GM12878 (cell line): ENCODE results near the gene TMEM59. TPM values are rescaled to one million over a fixed set of nuclear protein-coding genes. Genes with fewer than 3 reads are reported as not detected.

ENCODE experiments used
- ATAC-seq: fragments of 200-7000 bp; cut with Tn5 transposase; 3 replicates; pipeline ENCODE4 v1.9.1; 2020; ENCODE audit warnings: mild to moderate bottlenecking, moderate library complexity
- BruUV-seq: library from RNA; stranded (reverse); fragments of 400-500 nt; replicated peaks from 2 replicates; lab custom pipeline; 2021; lab: Mats Ljungman, UMichigan
- CTCF ChIA-PET: fragments of 300-600 bp; sonication (Branson Sonifier 250); formaldehyde crosslinking; extraction: SDS; loops from one replicate; lab custom pipeline; 2021; ENCODE audit warnings: inconsistent platforms; lab: Yijun Ruan, JAX
- POLR2A ChIA-PET: fragments of 350-600 bp; formaldehyde crosslinking; extraction: SDS; loops from one replicate; lab custom pipeline; 2021; ENCODE audit warnings: inconsistent platforms; lab: Charles Lee
- RAD21 ChIA-PET: fragments of 300-600 bp; sonication (Branson Sonifier 250); formaldehyde crosslinking; loops from one replicate; lab custom pipeline; 2023; ENCODE audit warnings: antibody characterized with exemption; ENCODE audit not compliant: unreplicated experiment; lab: Charles Lee
- SMC1A ChIA-PET: fragments of 300-600 bp; sonication (Branson Sonifier 250); formaldehyde crosslinking; loops from one replicate; lab custom pipeline; 2023; ENCODE audit not compliant: unreplicated experiment, uncharacterized antibody; lab: Charles Lee
- DNase-seq: peaks from one replicate; pipeline ENCODE4 v3.0.0-alpha.2; 2011; ENCODE audit warnings: low read depth, low spot score
- FAIRE-seq: peaks from 3 replicates; lab custom pipeline; 2011; peaks lifted over from hg19 to GRCh38; lab: Jason Lieb, UNC
- H2AFZ ChIP-seq: 2 replicates; pipeline ENCODE4 v1.6.0; 2011; ENCODE audit warnings: low read depth, low read length, control low read depth; ENCODE audit not compliant: control insufficient read depth
- H3K27ac ChIP-seq: 2 replicates; pipeline ENCODE4 v1.5.1; 2011; ENCODE audit warnings: control low read depth; ENCODE audit not compliant: control insufficient read depth, insufficient read depth
- H3K27me3 ChIP-seq, 2 experiments: replicated peaks in 1 of 2; 2 replicates each; pipeline versions ENCODE4 v1.6.0 to v1.6.1; 2011; ENCODE audit warnings: low read length in 1 of 2; ENCODE audit not compliant: control insufficient read depth in 2 of 2, insufficient read depth in 2 of 2
- H3K36me3 ChIP-seq, 2 experiments: 2 replicates each; pipeline ENCODE4 v1.5.1; 2011; ENCODE audit warnings: low read length in 1 of 2; ENCODE audit not compliant: control insufficient read depth in 2 of 2, insufficient read depth in 2 of 2
- H3K4me1 ChIP-seq: 2 replicates; pipeline ENCODE4 v1.6.1; 2011; ENCODE audit warnings: mild to moderate bottlenecking, low read length, moderate library complexity, mixed read lengths; ENCODE audit not compliant: control insufficient read depth, insufficient read depth
- H3K4me2 ChIP-seq: 2 replicates; pipeline ENCODE4 v1.6.0; 2011; ENCODE audit warnings: control low read depth; ENCODE audit not compliant: control insufficient read depth, insufficient read depth
- H3K4me3 ChIP-seq: fragments of 200-600 bp; sonication (generic); 2 replicates; pipeline ENCODE4 v1.5.1; 2016
- H3K79me2 ChIP-seq: 2 replicates; pipeline ENCODE4 v1.6.0; 2011; ENCODE audit warnings: low read length; ENCODE audit not compliant: control insufficient read depth, insufficient read depth
- H3K9ac ChIP-seq: 2 replicates; pipeline ENCODE4 v1.8.0; 2011; ENCODE audit warnings: low read length, control low read depth, mixed read lengths; ENCODE audit not compliant: control insufficient read depth, insufficient read depth
- H3K9me3 ChIP-seq: replicated peaks from 3 replicates; pipeline ENCODE4 v1.5.1; 2011; ENCODE audit warnings: mild to moderate bottlenecking, low read length; ENCODE audit not compliant: control insufficient read depth, insufficient read depth
- H4K20me1 ChIP-seq: 2 replicates; pipeline ENCODE4 v1.6.0; 2011; ENCODE audit not compliant: control insufficient read depth, insufficient read depth
- EZH2 ChIP-seq: IDR thresholded peaks from 2 replicates; pipeline ENCODE4 v1.6.1; 2012; ENCODE audit warnings: low read depth, mild to moderate bottlenecking, control low read depth, inconsistent platforms, low read length, borderline replicate concordance; ENCODE audit not compliant: control insufficient read depth
- HCFC1 ChIP-seq: fragments of 150-350 bp; IDR thresholded peaks from 2 replicates; pipeline ENCODE4 v1.6.1; 2014; ENCODE audit warnings: low read length
- HDGF ChIP-seq: fragments of 450-650 bp; IDR thresholded peaks from 2 replicates; pipeline ENCODE4 v1.6.1; 2016; ENCODE audit warnings: antibody characterized with exemption
- IKZF1 ChIP-seq: fragments of 450-650 bp; conservative IDR thresholded peaks from 2 replicates; pipeline ENCODE4 v1.6.1; 2017; ENCODE audit warnings: antibody characterized with exemption, mild to moderate bottlenecking
- MTA2 ChIP-seq: fragments of 450-650 bp; IDR thresholded peaks from 2 replicates; pipeline ENCODE4 v1.6.1; 2016; ENCODE audit warnings: low read depth, mild to moderate bottlenecking, moderate library complexity
- NR2F1 ChIP-seq: fragments of 450-650 bp; conservative IDR thresholded peaks from 2 replicates; pipeline ENCODE4 v1.6.1; 2017; ENCODE audit warnings: mild to moderate bottlenecking
- TCF12 ChIP-seq: IDR thresholded peaks from 2 replicates; pipeline ENCODE4 v1.6.1; 2011; ENCODE audit warnings: low read depth, mild to moderate bottlenecking, low read length
- WGBS: methylation state at CpG from one replicate; pipeline ENCODE4 v1.1.6; 2016; ENCODE audit warnings: low lambda C conversion rate; ENCODE audit not compliant: insufficient replicate concordance, insufficient coverage; ENCODE audit errors: missing lambda C conversion rate; 5-methylcytosine and 5-hydroxymethylcytosine counted together
- in situ Hi-C: fragments of 300-500 bp; cut with MboI; formaldehyde crosslinking; loops from 9 replicates; pipeline ENCODE4 v1.14.3; 2018; ENCODE audit warnings: mixed read lengths
- intact Hi-C: fragments of 100-400 bp; cut with micrococcal nuclease; formaldehyde crosslinking; loops from one replicate; pipeline ENCODE4 v1.14.2; 2022; ENCODE audit not compliant: unreplicated experiment
- polyA plus RNA-seq, 11 experiments: library from polyadenylated mRNA; depleted of rRNA in 4 of 11; unstranded in 6 of 11; stranded (reverse) in 5 of 11; fragments of >200 nt; fragmentation: Nextera tagmentation in 4 of 11; fragmentation: Illumina TruSeq in 1 of 11; extraction: Ambion mirVana in 4 of 11; extraction: Trizol in 1 of 11; gene quantifications; 1 replicate in 1 of 11; 2 replicates in 10 of 11; pipeline versions ENCODE4 v1.2.1 to v1.2.3, GENCODE V29; 2011 to 2016; ENCODE audit warnings: inconsistent platforms in 2 of 11, missing spikeins in 2 of 11, low read depth in 1 of 11
- total RNA-seq, 4 experiments: library from RNA; depleted of rRNA in 3 of 4; stranded (reverse); fragments of >200 nt in 3 of 4; fragmentation: Illumina TruSeq in 1 of 4; extraction: Trizol in 1 of 4; gene quantifications; 2 replicates each; pipeline versions ENCODE4 v1.2.1 to v1.2.3, GENCODE V29; 2013 to 2021
- TF ChIP-seq, protein P1 (sequence below): fragments of 450-650 bp; IDR thresholded peaks from 2 replicates; pipeline ENCODE4 v1.6.1; 2017; ENCODE audit warnings: antibody characterized with exemption, mild to moderate bottlenecking, moderate library complexity
- TF ChIP-seq, protein P2 (sequence below): fragments of 450-650 bp; IDR thresholded peaks from 2 replicates; pipeline ENCODE4 v1.6.1; 2017; ENCODE audit warnings: mild to moderate bottlenecking
- TF ChIP-seq, protein P3 (sequence below): IDR thresholded peaks from 2 replicates; pipeline ENCODE4 v1.6.1; 2012; ENCODE audit warnings: mild to moderate bottlenecking, low read depth, low read length
- TF ChIP-seq, protein P4 (sequence below): fragments of 450-650 bp; formaldehyde crosslinking; IDR thresholded peaks from 2 replicates; pipeline ENCODE4 v1.5.0; 2022; ENCODE audit warnings: mild to moderate bottlenecking, missing genetic modification characterization

The TMEM59 gene
- total and polyA plus RNA-seq, 10 of the 15 experiments (the other 5 are each of a cell fraction or from before 2014, with no cell fraction given) = 69.9 to 273 (median 111) TPM

DNA sequence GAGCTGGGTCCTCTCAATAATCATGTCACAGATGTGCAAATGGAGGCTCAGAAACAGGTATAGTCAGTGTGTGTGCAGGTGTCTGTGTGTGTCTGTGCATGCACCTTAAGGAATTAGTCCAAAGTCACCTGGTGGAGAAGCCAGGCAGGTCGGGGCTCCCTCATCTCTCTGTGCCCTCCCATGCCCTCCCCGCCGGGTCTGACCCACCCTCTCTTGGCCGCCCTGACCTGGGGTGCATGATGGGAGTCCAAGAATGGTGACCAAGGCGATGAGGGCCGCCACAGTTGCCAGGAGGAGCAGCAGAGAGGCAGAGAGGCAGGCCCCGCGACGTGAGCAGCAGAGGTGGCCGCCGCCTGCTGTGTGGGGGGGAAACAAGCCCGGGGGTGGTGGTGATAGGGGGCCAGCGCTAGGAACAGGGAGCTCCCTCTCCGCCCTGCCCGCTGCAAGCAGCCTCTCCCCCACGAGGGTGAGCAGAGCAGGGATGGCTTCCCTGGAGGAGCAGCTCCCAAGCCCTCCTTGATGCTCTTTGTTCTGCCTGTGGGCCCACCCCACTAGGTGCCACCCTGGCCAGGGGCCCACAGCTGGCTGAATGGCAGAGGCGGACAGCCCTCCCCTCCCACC is 38.9 kb downstream of the TMEM59 start:
- intact Hi-C loops (no loop called here), in situ Hi-C loops (loop anchor here (5.0 kb wide), 1 partner anchor 52 kb away; no protein-coding TSS in a partner anchor)
- WGBS = 30% methylated on average over 15 of the region's 17 CpGs
- BruUV-seq = no TSS peak
- TF ChIP-seq HDGF = no peak
- TF ChIP-seq, protein P1, sequence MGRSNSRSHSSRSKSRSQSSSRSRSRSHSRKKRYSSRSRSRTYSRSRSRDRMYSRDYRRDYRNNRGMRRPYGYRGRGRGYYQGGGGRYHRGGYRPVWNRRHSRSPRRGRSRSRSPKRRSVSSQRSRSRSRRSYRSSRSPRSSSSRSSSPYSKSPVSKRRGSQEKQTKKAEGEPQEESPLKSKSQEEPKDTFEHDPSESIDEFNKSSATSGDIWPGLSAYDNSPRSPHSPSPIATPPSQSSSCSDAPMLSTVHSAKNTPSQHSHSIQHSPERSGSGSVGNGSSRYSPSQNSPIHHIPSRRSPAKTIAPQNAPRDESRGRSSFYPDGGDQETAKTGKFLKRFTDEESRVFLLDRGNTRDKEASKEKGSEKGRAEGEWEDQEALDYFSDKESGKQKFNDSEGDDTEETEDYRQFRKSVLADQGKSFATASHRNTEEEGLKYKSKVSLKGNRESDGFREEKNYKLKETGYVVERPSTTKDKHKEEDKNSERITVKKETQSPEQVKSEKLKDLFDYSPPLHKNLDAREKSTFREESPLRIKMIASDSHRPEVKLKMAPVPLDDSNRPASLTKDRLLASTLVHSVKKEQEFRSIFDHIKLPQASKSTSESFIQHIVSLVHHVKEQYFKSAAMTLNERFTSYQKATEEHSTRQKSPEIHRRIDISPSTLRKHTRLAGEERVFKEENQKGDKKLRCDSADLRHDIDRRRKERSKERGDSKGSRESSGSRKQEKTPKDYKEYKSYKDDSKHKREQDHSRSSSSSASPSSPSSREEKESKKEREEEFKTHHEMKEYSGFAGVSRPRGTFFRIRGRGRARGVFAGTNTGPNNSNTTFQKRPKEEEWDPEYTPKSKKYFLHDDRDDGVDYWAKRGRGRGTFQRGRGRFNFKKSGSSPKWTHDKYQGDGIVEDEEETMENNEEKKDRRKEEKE = no peak
- no peak for TF ChIP-seq HCFC1
- TF ChIP-seq EZH2 = no peak
- TF ChIP-seq MTA2 = no peak
- TF ChIP-seq IKZF1 = no peak
- TF ChIP-seq, protein P2, sequence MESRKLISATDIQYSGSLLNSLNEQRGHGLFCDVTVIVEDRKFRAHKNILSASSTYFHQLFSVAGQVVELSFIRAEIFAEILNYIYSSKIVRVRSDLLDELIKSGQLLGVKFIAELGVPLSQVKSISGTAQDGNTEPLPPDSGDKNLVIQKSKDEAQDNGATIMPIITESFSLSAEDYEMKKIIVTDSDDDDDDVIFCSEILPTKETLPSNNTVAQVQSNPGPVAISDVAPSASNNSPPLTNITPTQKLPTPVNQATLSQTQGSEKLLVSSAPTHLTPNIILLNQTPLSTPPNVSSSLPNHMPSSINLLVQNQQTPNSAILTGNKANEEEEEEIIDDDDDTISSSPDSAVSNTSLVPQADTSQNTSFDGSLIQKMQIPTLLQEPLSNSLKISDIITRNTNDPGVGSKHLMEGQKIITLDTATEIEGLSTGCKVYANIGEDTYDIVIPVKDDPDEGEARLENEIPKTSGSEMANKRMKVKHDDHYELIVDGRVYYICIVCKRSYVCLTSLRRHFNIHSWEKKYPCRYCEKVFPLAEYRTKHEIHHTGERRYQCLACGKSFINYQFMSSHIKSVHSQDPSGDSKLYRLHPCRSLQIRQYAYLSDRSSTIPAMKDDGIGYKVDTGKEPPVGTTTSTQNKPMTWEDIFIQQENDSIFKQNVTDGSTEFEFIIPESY = no peak
- no peak for TF ChIP-seq TCF12
- TF ChIP-seq, protein P3, sequence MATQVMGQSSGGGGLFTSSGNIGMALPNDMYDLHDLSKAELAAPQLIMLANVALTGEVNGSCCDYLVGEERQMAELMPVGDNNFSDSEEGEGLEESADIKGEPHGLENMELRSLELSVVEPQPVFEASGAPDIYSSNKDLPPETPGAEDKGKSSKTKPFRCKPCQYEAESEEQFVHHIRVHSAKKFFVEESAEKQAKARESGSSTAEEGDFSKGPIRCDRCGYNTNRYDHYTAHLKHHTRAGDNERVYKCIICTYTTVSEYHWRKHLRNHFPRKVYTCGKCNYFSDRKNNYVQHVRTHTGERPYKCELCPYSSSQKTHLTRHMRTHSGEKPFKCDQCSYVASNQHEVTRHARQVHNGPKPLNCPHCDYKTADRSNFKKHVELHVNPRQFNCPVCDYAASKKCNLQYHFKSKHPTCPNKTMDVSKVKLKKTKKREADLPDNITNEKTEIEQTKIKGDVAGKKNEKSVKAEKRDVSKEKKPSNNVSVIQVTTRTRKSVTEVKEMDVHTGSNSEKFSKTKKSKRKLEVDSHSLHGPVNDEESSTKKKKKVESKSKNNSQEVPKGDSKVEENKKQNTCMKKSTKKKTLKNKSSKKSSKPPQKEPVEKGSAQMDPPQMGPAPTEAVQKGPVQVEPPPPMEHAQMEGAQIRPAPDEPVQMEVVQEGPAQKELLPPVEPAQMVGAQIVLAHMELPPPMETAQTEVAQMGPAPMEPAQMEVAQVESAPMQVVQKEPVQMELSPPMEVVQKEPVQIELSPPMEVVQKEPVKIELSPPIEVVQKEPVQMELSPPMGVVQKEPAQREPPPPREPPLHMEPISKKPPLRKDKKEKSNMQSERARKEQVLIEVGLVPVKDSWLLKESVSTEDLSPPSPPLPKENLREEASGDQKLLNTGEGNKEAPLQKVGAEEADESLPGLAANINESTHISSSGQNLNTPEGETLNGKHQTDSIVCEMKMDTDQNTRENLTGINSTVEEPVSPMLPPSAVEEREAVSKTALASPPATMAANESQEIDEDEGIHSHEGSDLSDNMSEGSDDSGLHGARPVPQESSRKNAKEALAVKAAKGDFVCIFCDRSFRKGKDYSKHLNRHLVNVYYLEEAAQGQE = no peak
- TF ChIP-seq NR2F1 = no peak
- TF ChIP-seq, protein P4, sequence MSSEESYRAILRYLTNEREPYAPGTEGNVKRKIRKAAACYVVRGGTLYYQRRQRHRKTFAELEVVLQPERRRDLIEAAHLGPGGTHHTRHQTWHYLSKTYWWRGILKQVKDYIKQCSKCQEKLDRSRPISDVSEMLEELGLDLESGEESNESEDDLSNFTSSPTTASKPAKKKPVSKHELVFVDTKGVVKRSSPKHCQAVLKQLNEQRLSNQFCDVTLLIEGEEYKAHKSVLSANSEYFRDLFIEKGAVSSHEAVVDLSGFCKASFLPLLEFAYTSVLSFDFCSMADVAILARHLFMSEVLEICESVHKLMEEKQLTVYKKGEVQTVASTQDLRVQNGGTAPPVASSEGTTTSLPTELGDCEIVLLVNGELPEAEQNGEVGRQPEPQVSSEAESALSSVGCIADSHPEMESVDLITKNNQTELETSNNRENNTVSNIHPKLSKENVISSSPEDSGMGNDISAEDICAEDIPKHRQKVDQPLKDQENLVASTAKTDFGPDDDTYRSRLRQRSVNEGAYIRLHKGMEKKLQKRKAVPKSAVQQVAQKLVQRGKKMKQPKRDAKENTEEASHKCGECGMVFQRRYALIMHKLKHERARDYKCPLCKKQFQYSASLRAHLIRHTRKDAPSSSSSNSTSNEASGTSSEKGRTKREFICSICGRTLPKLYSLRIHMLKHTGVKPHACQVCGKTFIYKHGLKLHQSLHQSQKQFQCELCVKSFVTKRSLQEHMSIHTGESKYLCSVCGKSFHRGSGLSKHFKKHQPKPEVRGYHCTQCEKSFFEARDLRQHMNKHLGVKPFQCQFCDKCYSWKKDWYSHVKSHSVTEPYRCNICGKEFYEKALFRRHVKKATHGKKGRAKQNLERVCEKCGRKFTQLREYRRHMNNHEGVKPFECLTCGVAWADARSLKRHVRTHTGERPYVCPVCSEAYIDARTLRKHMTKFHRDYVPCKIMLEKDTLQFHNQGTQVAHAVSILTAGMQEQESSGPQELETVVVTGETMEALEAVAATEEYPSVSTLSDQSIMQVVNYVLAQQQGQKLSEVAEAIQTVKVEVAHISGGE (CRISPR knock-in tag) = no peak
- Histone ChIP-seq H3K27me3 (no peaks in the 10 kb centered on the region; a peak in 2 of 4 replicates), H3K36me3 (no peaks in the 10 kb centered on the region), H3K9ac (no peak overlapping the region), H3K27ac (no peak overlapping the region), H3K79me2 (no peaks in the 10 kb centered on the region), H3K4me2 (no peak overlapping the region), H4K20me1 (no peaks in the 10 kb centered on the region), H3K4me3 (no peak overlapping the region), H3K4me1 (no peaks in the 10 kb centered on the region), H3K9me3 (no peaks in the 10 kb centered on the region), H2AFZ (no peak overlapping the region)
- CTCF ChIA-PET = no interaction called here
- SMC1A ChIA-PET = no interaction called here
- FAIRE-seq (no peak), ATAC-seq (no peak), DNase-seq (no peak)
- RAD21 ChIA-PET = no interaction called here
- POLR2A ChIA-PET = no interaction called here
